Measurements from ENCODE around the gene ADCY5. TPM values are rescaled to one million over a fixed set of nuclear protein-coding genes. Genes with fewer than 3 reads are reported as not detected.
A peak's percentile ranks its signal among the peaks of the same experiment; 100 is the strongest.

The ADCY5 gene
- total and polyA plus RNA-seq, 10 donors: 1.7 to 20.6 (median 11.7) TPM

DNA sequence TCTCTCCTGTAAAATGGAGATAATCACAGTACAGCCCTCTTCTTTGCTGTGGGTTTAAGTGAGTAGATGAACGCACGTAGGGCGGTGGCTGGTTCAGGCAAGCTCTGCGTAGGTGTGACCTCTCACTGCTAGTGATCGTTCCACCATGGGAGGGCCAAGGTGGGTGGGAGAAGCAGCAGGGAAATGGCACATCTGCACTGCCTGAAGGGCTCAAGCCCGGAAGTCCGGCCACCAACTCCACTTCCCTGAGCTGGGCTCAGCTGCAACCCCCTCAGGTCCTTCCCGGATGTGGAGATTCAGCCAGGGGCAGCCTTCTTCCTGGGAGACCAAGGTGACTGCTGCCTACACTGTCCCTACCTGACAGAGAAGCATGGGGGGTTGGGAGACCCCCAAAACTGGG, 102.9 kb downstream of the ADCY5 start:
- H3K4me3 ChIP-seq: no peak overlapping the region
- H3K4me1 ChIP-seq: peaks cover 0 to 16% (median 0%) of the 10 kb centered on the region in 6 donors
- peak; percentile 61 for DNase-seq
- peaks cover 0 to 39% (median 5%) of the 10 kb centered on the region in 7 donors for H3K27me3 ChIP-seq (replicated peaks in 1 of 7)
- H3K27ac ChIP-seq: no peak overlapping the region
- H3K9me3 ChIP-seq: no peaks in the 10 kb centered on the region
- no peaks in the 10 kb centered on the region for H3K36me3 ChIP-seq
- intact Hi-C loops (cut with DNase I; ENCODE audit: low total_unique reads): no loop called here
- WGBS, 5 donors: 75 to 92% (median 86%) methylated on average over 5 to 8 of the region's 8 CpGs
- TF ChIP-seq POLR2A (IDR thresholded peaks at IDR 0.05) (no peak), POLR2AphosphoS5 (IDR thresholded peaks at IDR 0.05) (no peak)
- TF ChIP-seq, protein P1, sequence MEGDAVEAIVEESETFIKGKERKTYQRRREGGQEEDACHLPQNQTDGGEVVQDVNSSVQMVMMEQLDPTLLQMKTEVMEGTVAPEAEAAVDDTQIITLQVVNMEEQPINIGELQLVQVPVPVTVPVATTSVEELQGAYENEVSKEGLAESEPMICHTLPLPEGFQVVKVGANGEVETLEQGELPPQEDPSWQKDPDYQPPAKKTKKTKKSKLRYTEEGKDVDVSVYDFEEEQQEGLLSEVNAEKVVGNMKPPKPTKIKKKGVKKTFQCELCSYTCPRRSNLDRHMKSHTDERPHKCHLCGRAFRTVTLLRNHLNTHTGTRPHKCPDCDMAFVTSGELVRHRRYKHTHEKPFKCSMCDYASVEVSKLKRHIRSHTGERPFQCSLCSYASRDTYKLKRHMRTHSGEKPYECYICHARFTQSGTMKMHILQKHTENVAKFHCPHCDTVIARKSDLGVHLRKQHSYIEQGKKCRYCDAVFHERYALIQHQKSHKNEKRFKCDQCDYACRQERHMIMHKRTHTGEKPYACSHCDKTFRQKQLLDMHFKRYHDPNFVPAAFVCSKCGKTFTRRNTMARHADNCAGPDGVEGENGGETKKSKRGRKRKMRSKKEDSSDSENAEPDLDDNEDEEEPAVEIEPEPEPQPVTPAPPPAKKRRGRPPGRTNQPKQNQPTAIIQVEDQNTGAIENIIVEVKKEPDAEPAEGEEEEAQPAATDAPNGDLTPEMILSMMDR (IDR thresholded peaks at IDR 0.05 in 8 of 11, conservative IDR thresholded peaks at IDR 0.05 in 3 of 11): no peak

GRCh38 chr3:123344907-123345594, 103.8 kb downstream of the ADCY5 start:
- Histone ChIP-seq H3K9me3 (no peaks in the 10 kb centered on the region), H3K4me1 (peaks cover 0 to 16% (median 0%) of the 10 kb centered on the region in 6 donors), H3K27ac (no peak overlapping the region), H3K36me3 (no peaks in the 10 kb centered on the region), H3K27me3 (replicated peaks in 1 of 7) (peaks cover 0 to 29% (median 5%) of the 10 kb centered on the region in 7 donors), H3K4me3 (no peak overlapping the region)
- WGBS, 5 donors: 87 to 92% (median 90%) methylated on average over 13 of the region's 13 CpGs
- TF ChIP-seq POLR2A (IDR thresholded peaks at IDR 0.05) (no peak), POLR2AphosphoS5 (IDR thresholded peaks at IDR 0.05) (no peak)
- TF ChIP-seq, protein P1 (IDR thresholded peaks at IDR 0.05 in 8 of 11, conservative IDR thresholded peaks at IDR 0.05 in 3 of 11): no peak
- DNase-seq: peak; percentile 44
- intact Hi-C loops (cut with DNase I; ENCODE audit: low total_unique reads): no loop called here

DNA sequence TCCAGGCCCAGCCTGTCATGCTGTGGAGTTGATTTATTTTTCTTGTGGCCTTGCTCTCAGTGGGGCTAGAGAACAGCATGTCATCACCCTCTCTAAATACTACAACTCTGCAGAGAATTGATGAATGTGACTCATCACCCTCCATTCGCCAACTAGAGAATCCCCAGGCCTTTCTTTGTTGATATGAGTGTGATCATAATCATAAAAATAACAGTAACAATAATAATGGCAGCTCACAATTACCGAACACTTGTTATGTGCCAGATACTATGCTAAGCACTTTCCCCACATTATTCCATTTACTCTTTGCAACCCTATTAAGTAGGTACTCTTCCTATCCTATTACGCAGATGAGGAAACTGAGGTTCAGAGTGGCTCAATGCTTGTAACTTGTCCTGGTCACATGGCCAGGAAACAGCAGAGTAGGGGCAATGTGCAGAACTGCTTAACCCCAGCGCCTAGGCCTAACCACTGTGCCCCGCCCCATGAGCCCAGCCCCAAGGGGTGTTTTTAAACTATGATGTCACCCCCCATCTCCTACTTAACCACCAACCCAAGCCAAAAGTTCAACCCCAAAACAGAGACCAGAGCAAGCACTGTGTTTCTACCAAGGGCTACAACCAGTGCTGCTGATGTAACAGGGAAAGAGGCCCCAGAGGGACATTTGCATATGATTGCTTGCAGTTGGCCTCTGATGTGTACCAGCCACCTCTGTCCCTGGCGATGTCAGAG, 104.5 kb downstream of the ADCY5 start:
- peaks cover 0 to 12% (median 0%) of the 10 kb centered on the region in 6 donors for H3K4me1 ChIP-seq
- peak; percentile 9 for DNase-seq
- no peak overlapping the region for H3K27ac ChIP-seq

More for the DNA sequence above, 104.5 kb downstream of the ADCY5 start:
- WGBS, 5 donors: 75 to 93% (median 77%) methylated on average over 6 of the region's 6 CpGs
- Histone ChIP-seq H3K36me3 (no peaks in the 10 kb centered on the region), H3K9me3 (no peaks in the 10 kb centered on the region), H3K4me3 (no peak overlapping the region), H3K27me3 (replicated peaks in 1 of 7) (peaks cover 0 to 22% (median 0%) of the 10 kb centered on the region in 7 donors)
- intact Hi-C loops (cut with DNase I; ENCODE audit: low total_unique reads): no loop called here
- no peak for TF ChIP-seq POLR2AphosphoS5 (IDR thresholded peaks at IDR 0.05)
- TF ChIP-seq, protein P1 (IDR thresholded peaks at IDR 0.05 in 8 of 11, conservative IDR thresholded peaks at IDR 0.05 in 3 of 11): no peak
- no peak for TF ChIP-seq POLR2A (IDR thresholded peaks at IDR 0.05)

Measured in spleen (tissue), 11 donors.